ENCODE data around the gene SLC1A4. TPM values are rescaled to one million over a fixed set of nuclear protein-coding genes. Genes with fewer than 3 reads are reported as not detected.

Gene SLC1A4
- polyA plus RNA-seq, 1 of the 3 experiments (the other 2 are of a cell fraction), result 4.4 TPM

DNA sequence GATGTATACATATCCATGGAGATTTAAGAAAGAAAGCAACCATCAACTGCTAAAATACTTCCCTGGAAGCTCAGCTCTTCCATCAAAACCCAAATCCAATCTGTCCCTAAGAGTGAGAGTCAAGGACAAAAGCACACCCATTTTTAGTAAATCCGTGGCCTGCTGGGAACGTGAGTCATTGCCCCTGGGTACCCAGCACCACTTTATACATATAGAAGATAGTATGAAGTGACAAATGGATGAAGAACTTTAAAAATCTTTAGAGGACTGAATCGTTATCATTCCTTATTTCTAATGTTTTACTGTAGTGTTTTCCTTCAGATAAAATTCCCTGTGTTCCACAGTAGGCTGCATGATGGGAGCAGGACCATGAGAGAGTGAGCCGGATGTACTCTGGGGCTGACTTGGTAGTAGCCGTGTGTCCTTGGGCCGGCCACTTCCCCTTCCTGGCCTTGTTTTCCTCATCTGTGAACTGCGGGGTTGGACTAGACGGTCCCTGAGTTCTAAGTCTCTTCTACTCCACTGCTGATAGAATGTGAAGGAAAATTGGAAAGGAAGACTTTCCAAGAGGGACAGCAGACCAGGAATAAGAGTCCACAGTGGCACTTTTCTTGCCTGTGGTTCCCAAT lies 38.5 kb downstream of the SLC1A4 start:
- Histone ChIP-seq H2AFZ (ENCODE audit: low read depth) (no peak overlapping the region), H3K27me3 (ENCODE audit: insufficient read depth) (no peaks in the 10 kb centered on the region), H3K79me2 (ENCODE audit: insufficient read depth) (no peaks in the 10 kb centered on the region), H3K27ac (ENCODE audit: low read depth in 2 of 2, low read length in 1 of 2) (no peak overlapping the region), H3K4me3 (ENCODE audit: low read depth in 2 of 2, low read length in 1 of 2) (no peak overlapping the region), H3F3A (replicated peaks; ENCODE audit: insufficient read depth) (no peaks in the 10 kb centered on the region), H3K4me1 (ENCODE audit: control insufficient read depth in 1 of 2, insufficient read depth in 2 of 2, low read depth in 1 of 2, low read length in 1 of 2) (no peaks in the 10 kb centered on the region), H3K36me3 (replicated peaks in 1 of 2; ENCODE audit: control insufficient read depth in 1 of 2, insufficient read depth in 2 of 2, low read length in 1 of 2) (no peaks in the 10 kb centered on the region), H3K9ac (no peak overlapping the region), H3K4me2 (no peak overlapping the region), H4K20me1 (ENCODE audit: insufficient read depth) (no peaks in the 10 kb centered on the region), H3K9me2 (no peaks in the 10 kb centered on the region), H3K9me3 (no peaks in the 10 kb centered on the region)
- DNase-seq, result no peak
- TF ChIP-seq, protein P1, sequence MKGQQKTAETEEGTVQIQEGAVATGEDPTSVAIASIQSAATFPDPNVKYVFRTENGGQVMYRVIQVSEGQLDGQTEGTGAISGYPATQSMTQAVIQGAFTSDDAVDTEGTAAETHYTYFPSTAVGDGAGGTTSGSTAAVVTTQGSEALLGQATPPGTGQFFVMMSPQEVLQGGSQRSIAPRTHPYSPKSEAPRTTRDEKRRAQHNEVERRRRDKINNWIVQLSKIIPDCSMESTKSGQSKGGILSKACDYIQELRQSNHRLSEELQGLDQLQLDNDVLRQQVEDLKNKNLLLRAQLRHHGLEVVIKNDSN (IDR thresholded peaks at IDR 0.05; ENCODE audit: borderline replicate concordance, low read depth), result no peak
- TF ChIP-seq FOSL2 (IDR thresholded peaks at IDR 0.05; ENCODE audit: borderline replicate concordance, low read depth) (no peak), TEAD4 (IDR thresholded peaks at IDR 0.05; ENCODE audit: borderline replicate concordance, insufficient read depth) (no peak), RXRA (IDR thresholded peaks at IDR 0.05; ENCODE audit: borderline replicate concordance, low read depth) (no peak), GATA2 (CRISPR knock-in tag; IDR thresholded peaks at IDR 0.05) (no peak), REST (IDR thresholded peaks at IDR 0.05; ENCODE audit: low read depth, low read length) (no peak), YY1 (IDR thresholded peaks at IDR 0.05; ENCODE audit: low read depth) (no peak), PBX3 (IDR thresholded peaks at IDR 0.05) (no peak)
- TF ChIP-seq, protein P2, sequence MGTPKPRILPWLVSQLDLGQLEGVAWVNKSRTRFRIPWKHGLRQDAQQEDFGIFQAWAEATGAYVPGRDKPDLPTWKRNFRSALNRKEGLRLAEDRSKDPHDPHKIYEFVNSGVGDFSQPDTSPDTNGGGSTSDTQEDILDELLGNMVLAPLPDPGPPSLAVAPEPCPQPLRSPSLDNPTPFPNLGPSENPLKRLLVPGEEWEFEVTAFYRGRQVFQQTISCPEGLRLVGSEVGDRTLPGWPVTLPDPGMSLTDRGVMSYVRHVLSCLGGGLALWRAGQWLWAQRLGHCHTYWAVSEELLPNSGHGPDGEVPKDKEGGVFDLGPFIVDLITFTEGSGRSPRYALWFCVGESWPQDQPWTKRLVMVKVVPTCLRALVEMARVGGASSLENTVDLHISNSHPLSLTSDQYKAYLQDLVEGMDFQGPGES (IDR thresholded peaks at IDR 0.05; ENCODE audit: low read depth, low read length), result no peak
- 90% methylated on average over 8 of the region's 8 CpGs for WGBS (ENCODE audit: low lambda C conversion rate)
- ChIA-PET POLR2A (no interaction called here), CTCF (interaction anchor here (0.6 to 13.1 kb wide), 2 partner anchors 110 to 1030 kb away, joined by 3 to 130 read pairs; no protein-coding TSS in a partner anchor)

All from SK-N-SH (cell line).